Putamen (tissue), 1 donor: ENCODE results near the gene CLEC4G.
A peak's percentile ranks its signal among the peaks of the same experiment; 100 is the strongest.

Experiments used
- DNase-seq: peaks from one replicate; pipeline ENCODE4 v3.0.0-alpha.2; 2016; ENCODE audit warnings: low spot score

Gene CLEC4G

DNA sequence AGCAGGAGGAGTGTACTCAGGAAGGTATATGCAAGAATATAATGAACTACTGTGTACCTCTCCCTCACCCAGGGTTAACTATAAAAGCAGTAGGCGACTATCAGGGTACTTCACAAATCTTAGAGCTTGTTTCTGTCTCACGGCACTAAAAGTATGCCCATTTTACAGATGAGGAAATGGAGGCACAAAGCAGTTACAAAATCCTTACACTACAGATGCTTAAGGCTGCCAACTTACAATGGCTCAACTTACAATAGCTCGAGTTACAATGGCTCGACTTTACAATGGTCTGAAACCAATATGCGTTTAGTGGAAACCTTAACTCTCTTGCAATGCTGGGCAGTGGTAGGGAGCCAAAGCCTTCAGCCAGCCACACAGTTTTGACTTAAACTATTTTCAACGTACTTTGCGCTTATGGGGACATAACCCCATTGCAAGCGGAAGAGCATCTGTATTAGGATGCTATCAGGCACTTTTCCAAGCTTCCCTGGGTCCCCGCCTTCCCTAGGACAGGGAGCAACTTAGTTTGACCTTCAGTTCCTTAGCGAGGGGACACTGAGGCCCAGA is 34.1 kb downstream of the CLEC4G start:
- DNase-seq, result no peak

DNA sequence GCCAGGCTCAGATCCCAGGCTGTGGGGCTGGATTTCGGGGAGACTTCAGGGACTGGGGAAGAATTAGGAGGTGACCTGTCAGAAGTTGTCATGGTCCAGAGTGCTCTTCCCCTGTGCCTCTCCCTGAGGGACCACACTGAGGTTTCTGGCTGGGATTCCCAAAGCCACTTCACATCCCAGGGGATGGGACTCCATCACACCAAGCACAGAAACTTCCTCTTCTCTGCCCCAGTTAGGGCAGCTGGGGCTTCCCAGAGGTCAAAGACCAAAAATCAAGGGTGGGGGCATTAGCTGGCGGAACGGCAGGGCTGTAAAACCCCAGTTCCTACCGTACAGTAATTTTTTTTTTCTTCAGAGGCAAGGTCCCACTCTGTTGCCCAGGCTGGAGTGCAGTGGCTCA is 37.4 kb downstream of the CLEC4G start:
- no peak for DNase-seq

DNA sequence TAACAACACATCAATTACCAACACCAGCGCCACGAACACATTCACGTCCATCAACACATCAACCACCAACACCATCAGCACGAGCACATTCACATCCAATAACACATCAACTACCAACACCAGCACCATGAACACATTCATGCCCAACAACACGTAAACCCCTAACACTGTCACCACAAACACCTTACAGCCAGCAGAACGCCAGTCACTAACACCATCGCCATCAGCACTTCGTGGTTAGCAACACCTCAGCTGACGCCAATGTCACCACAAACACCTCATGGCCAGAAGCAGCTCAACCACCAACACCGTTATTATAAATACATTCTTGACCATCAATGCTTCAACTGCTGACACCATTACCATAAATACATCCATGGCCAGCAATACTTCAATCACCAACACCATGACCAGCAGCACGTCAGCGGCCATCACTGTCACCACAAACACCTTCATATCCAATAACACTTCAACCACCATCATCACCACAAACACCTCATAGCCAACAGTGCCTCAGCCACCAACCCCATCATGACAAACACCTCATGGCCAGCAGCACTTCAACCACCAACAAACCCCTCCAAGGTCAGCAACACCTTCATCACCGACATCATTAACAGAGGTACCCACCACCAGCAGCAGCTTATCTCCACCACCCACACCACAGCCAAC is 39.4 kb downstream of the CLEC4G start:
- DNase-seq, result no peak

DNA sequence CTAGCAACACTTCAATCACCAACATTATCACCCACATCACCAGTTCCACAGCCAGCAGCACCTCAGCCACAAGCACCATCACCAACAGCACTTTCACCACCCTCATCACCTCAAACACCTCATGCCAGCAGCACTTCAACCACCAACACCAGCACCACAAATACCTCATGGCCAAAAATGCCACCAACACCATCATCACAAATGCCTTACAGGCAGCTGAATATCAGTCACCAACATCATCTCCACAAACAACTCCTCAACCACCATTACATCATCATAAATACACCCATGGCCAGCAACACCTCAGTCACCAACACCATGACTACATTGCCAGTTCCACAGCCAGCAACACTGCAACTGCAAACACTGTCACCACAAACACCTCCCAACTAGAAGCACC is 40.4 kb downstream of the CLEC4G start:
- no peak for DNase-seq

DNA sequence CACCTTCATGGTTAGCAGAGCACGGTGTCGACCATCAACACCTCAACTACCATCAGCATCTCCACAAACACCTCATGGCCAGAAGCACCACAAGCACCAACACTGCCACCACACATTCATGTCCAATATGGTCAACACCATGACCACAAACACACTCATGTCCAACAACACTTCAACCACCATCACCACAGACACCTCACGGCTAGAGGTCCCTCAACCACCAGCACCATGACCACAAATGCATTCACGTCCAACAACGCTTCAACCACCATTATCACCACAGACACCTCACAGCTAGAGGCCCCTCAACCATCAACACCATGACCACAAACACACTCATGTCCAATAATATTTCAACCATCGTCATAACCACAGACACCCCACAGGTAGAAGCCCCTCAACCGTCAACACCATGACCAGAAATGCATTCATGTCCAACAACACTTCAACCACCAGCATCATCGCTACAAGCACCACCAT is 41.1 kb downstream of the CLEC4G start:
- DNase-seq, result no peak

DNA sequence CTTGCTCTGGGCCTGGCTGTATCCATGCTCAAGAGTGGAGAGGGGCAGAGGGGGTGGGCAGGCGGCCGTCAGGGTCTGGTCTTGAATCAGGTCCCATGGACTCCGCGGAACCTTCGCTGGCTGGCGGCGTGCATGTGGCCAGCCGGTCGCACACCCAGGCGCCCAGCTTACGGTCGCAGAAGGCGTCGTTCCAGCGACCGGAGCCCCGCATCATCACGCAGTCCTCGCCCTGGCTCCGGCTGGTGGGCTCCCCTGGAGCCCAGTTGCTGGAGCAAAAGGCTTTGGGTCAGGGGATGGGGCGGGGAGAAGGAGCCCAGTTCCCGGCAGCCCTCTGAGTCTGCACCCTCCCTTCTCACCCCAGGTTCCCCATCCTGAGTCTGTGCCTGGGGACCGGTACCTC is 42.7 kb downstream of the CLEC4G start:
- DNase-seq, result no peak

DNA sequence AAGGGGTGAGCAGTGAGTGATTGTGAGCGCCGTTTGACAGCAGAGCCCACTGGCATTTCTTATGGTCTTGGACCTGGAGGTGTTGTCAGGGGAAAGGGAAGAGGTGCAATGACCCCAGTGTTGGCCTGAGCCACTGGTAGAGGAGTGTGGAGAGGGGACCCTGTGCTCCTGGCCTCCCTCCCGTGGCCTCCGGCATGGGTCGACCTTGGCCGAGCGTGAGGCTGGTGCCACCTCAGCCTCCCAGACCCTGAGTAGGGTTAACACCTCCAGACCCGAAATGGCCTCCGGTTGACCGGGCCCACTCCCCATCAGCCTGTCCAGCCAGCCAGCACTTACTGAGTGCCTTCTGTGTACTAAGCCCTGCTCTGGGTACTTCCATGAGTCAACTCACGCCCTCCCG is 44.7 kb downstream of the CLEC4G start:
- DNase-seq, result no peak

DNA sequence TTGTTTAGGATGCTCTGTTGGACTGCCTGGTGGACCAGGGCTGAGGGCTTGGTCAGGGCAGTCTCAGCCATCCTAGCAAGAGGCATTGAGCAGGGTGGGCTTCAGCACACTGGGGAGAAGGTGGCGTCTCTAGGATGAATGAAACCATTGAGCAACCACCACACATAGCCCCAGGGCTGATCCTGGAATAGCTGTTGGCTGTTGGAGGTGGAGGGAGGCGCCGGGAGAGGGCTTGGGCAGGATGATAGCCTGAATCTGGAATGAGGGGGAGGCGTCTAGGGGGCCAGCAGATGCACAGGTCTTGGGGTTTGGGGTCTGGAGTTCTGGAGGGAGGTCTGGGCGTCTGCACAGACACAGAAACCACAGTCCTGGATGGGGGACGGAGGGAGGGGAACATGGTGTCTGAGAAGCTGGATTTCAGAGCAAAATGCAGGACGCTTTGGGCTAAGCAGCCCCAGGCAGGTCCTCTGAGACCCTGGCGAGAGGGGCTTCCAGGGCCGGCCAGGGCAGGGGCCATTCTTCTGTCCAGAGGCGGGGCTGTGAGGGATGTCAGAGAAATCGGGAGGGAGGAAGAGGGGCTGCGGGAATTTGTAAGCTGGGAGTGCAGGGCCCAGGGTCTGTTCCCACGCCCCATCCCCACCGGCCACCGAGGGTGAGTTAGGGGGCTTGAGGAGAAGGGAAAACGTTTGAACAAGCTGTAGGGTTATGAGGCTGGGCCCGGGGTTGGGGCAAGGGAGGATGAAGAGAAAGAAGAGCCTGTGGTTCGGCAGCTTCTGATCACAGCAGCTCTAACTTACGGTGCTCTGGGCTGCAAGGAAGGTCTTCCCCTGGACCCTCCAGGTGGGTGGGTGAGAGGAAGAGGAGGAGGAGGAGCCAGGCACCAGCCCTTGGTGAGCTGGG is 46.1 kb downstream of the CLEC4G start:
- DNase-seq, result no peak

DNA sequence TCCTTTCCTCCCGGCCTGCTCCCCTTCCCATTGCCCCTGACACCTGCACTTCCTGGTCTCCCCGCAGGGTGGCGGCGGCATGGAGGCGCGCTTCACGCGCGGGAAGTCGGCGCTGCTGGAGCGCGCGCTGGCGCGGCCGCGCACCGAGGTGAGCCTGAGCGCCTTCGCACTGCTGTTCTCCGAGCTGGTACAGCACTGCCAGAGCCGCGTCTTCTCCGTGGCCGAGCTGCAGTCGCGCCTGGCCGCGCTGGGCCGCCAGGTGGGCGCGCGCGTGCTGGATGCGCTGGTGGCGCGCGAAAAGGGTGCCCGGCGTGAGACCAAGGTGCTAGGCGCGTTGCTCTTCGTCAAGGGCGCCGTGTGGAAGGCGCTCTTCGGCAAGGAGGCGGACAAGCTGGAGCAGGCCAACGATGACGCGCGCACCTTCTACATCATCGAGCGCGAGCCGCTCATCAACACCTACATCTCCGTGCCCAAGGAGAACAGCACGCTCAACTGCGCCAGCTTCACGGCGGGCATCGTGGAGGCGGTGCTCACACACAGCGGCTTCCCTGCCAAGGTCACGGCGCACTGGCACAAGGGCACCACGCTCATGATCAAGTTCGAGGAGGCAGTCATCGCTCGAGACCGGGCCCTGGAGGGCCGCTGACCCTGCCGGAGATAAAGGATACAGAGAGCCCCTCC is 49.6 kb downstream of the CLEC4G start:
- DNase-seq, result peak; percentile 22

DNA sequence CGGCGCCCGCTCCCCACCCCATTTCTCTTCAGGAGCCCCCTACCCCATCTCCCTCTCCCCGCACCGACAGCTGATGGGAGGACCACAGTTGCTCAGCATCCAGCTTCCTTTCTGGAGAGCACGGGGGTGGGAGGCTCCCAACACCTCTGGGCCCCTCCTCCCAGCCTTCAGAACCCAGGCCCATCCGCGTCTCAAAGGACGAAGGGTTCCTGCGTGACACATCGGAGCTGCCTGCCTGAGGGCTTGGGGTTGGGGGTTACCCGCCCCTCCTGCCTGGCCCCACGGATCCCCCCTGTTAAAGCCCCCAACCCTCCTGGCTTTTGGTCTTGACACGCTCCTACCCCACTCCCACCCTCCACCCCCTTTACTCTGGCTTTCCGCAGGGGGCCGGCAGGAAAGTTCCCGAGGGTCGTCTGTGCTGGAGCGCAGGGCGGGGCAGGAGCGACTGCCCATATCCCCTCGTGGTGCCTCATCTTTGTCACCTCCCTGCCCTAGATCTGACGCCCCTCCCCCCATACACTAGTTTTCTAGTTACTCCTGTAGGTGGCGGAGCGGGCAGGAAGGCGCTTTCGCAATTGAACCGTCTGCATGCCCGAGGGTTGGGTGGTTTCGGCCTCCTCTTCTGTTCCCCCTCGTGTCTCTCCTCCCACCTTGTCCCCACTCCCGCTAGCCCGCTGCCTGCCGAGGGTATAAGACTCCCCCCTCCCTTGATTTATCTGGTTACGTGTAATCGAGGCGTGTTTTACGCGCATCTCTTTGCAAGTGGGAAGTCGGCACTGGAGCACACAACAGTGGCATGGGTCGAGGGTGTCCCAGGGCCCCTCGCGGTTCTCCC is 50.4 kb downstream of the CLEC4G start:
- DNase-seq, result peak; percentile 70

DNA sequence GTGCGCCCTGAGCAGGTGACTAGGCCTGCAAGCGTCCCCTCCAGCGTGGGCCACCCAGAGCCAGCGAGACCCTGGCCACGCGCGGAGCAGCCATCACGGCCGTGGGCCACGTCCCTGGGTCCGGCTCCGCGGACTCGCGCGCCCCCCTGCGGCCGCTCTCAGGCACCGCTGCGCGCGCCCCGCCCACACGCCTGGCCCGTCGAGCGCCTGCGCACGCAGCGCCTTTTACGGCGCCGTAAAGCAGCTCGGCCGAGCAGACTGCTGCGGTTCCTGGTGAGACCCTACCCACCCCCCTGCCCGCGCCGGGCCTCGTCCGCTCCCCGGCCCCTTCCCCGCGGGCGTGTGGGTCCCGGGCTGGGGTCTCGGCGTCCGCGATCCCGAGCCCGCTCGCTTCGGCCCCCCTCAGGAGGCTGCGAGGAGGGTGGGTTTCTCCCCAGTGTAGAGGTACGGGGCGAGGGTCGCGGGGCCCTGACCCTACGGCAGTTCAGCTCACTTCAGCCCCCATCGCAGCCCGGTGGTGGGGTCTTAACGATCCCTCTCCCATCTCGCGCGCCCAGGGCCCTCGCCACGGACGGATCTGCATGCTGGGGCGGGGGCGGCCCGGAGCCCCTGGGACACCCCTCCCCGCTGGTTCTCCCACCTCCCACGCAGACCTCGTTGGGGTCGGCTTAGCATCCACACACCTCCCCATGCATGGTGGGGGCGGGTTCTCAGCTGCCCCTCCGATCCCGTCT is 51.1 kb downstream of the CLEC4G start, which contains the start of gene TRAPPC5:
TSS of gene TRAPPC5 (plus strand) at position 228 of the 734 bp plus-strand sequence. CDS start 1,421 bp downstream, outside the sequence.
- DNase-seq, result peak; percentile 81

DNA sequence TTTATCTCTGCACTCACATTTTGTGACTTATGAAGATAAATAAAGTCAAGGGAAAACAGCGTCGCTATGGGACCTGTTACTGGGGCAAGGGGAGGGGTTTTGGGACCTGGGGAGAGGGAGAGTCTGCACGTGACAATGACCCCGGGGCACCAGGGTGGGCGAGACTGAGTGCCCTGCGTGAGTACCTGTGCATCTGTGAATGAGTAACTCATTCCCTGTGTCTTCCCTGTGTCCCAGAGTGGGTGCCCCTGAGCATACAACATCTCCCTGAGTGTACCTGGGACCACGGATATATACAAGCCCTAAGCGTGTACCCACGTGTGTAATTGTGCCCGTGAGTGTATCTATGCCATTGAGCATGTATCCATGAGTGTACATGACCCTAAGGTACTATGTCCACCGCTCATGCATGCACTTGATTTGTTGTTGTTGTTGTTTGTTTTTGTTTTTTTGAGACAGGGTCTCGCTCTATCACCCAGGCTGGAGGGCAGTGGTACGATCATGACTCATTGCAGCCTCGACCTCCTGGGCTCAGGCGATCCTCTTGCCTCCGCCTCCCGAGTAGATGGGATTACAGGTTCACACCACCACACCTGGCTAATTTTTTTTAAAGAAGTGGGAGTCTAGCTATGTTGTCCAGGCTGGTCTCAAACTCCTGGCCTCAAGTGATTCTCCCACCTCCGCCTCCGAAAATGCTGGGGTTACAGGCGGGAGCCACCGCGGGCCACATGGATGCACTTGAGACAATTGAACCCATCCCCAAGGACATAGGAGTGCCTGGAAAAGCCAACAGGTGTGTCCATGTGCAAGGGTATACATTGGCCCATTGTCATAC is 51.9 kb downstream of the CLEC4G start:
- no peak for DNase-seq

DNA sequence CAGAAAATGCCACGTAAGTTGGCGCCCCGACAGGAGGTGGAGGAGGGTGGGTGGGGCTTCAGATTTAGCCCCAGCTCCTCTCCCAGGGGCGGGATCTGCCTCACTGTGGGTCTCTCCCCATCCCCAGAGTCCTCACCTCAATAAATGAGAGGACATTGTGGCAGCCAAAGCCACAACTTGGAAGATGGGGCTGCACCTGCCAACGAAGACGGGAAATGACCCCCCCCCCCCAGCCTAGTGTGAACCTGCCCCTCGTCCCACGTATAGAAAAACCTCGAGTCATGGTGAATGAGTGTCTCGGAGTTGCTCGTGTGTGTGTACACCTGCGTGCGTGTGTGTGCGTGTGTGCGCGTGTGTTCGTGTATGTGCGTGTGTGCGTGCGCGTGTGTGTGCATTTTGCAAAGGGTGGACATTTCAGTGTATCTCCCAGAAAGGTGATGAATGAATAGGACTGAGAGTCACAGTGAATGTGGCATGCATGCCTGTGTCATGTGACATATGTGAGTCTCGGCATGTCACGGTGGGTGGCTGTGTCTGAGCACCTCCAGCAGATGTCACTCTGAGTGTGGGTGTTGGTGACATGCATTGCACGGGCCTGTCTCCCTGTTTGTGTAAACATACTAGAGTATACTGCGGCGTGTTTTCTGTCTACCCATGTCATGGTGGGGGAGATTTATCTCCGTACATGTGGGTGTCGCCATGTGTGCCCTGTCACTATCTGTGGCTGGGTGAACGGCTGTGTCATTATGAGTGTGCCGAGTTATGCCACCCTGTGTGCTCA is 52.7 kb downstream of the CLEC4G start:
- peak; percentile 18 for DNase-seq
